Suppressor macrophage treated with lipopolysaccharide for 4 hours (primary cell): ENCODE measurements around the gene PDZRN3.

Experiments
- DNase-seq: peaks from one replicate; pipeline ENCODE4 v3.0.0-alpha.2; 2020

PDZRN3 gene

GRCh38 chr3:73409138-73409763, 215.5 kb downstream of the PDZRN3 start:
- no peak for DNase-seq

- DNase-seq = no peak
Measured at GRCh38 chr3:73408634-73409033, 216.1 kb downstream of the PDZRN3 start.

- DNase-seq = no peak
Measured at GRCh38 chr3:73407577-73407976, 217.2 kb downstream of the PDZRN3 start.

- no peak for DNase-seq
Measured at GRCh38 chr3:73405853-73406252, 218.9 kb downstream of the PDZRN3 start.

GRCh38 chr3:73405000-73405399, 219.7 kb downstream of the PDZRN3 start:
- no peak for DNase-seq

- no peak for DNase-seq
Measured at GRCh38 chr3:73404435-73404834, 220.3 kb downstream of the PDZRN3 start.

- DNase-seq = no peak
Measured at GRCh38 chr3:73403444-73403843, 221.3 kb downstream of the PDZRN3 start.

GRCh38 chr3:73401616-73402279, 223.0 kb downstream of the PDZRN3 start:
- DNase-seq = no peak

GRCh38 chr3:73401059-73401458, 223.7 kb downstream of the PDZRN3 start:
- no peak for DNase-seq

- no peak for DNase-seq
Measured at GRCh38 chr3:73399666-73400253, 225.0 kb downstream of the PDZRN3 start.

GRCh38 chr3:73399106-73399505, 225.6 kb downstream of the PDZRN3 start:
- DNase-seq = no peak

- DNase-seq = no peak
Measured at GRCh38 chr3:73398084-73398483, 226.7 kb downstream of the PDZRN3 start.

- no peak for DNase-seq
Measured at GRCh38 chr3:73394240-73394639, 230.5 kb downstream of the PDZRN3 start.

- no peak for DNase-seq
Measured at GRCh38 chr3:73393005-73393404, 231.7 kb downstream of the PDZRN3 start.

- no peak for DNase-seq
Measured at GRCh38 chr3:73391984-73392383, 232.8 kb downstream of the PDZRN3 start.

- no peak for DNase-seq
Measured at GRCh38 chr3:73389928-73390327, 234.8 kb downstream of the PDZRN3 start.

- DNase-seq = no peak
Measured at GRCh38 chr3:73389117-73389813, 235.5 kb downstream of the PDZRN3 start.

- no peak for DNase-seq
Measured at GRCh38 chr3:73385568-73385967, 239.2 kb downstream of the PDZRN3 start.

GRCh38 chr3:73384091-73384906, 240.4 kb downstream of the PDZRN3 start:
- no peak for DNase-seq

GRCh38 chr3:73383470-73384049, 241.2 kb downstream of the PDZRN3 start:
- no peak for DNase-seq

- no peak for DNase-seq
Measured at GRCh38 chr3:73381551-73381950, 243.2 kb downstream of the PDZRN3 start.

GRCh38 chr3:73380735-73381532, 243.8 kb downstream of the PDZRN3 start:
- DNase-seq = no peak
